GM21423 (cell line): Measurements from ENCODE around the gene HTR2C.

Source experiments
- ATAC-seq: cut with Tn5 transposase; IDR thresholded peaks from one replicate; pipeline ENCODE4 v1.9.1; 2021; ENCODE audit warnings: mild to moderate bottlenecking, moderate library complexity; ENCODE audit not compliant: unreplicated experiment

Gene HTR2C

GRCh38 chrX:114952696-114953095 lies 368.8 kb downstream of the HTR2C start:
- ATAC-seq = no peak
